Tibial artery (tissue), 4 donors: Measurements from ENCODE around the gene ARMC3.

ENCODE experiments used
- DNase-seq, 2 donors: peaks; one replicate each; pipeline ENCODE4 v3.0.0-alpha.2; 2019
- H3K27ac ChIP-seq, 2 donors: fragments of 200-600 bp; sonication (generic) in 1 of 2; 1 replicate in 1 of 2; 2 replicates in 1 of 2; pipeline ENCODE4 v1.5.1; 2018 to 2019; ENCODE audit warnings: mild to moderate bottlenecking in 1 of 2
- H3K27me3 ChIP-seq, 2 donors: fragments of 200-600 bp; sonication (generic) in 1 of 2; one replicate each; pipeline versions ENCODE4 v1.5.1 to v1.6.0; 2016 to 2019
- H3K36me3 ChIP-seq, 3 donors: fragments of 200-600 bp; sonication (generic) in 2 of 3; one replicate each; pipeline ENCODE4 v1.5.1; 2016 to 2019; ENCODE audit warnings: mild to moderate bottlenecking in 2 of 3
- H3K4me1 ChIP-seq, 4 donors: fragments of 200-600 bp; sonication (generic) in 2 of 4; 1 replicate in 3 of 4; 2 replicates in 1 of 4; pipeline ENCODE4 v1.5.1; 2016 to 2019
- H3K4me3 ChIP-seq, 2 donors: fragments of 200-600 bp; sonication (generic) in 1 of 2; 1 replicate in 1 of 2; 2 replicates in 1 of 2; pipeline ENCODE4 v1.5.1; 2018 to 2019; ENCODE audit warnings: mild to moderate bottlenecking in 2 of 2
- H3K9me3 ChIP-seq, 3 donors: fragments of 200-600 bp; sonication (generic) in 1 of 3; one replicate each; pipeline ENCODE4 v1.5.1; 2016 to 2019
- CTCF ChIP-seq, 2 experiments: fragments of 200-600 bp in 1 of 2; fragments of 450-650 bp in 1 of 2; IDR thresholded peaks; one replicate each; pipeline ENCODE4 v1.5.1; 2017 to 2019; ENCODE audit warnings: antibody characterized with exemption in 2 of 2, mild to moderate bottlenecking in 1 of 2, moderate library complexity in 1 of 2
- intact Hi-C: fragments of 100-400 bp; cut with DNase I; formaldehyde crosslinking; loops from one replicate; pipeline ENCODE4 v1.15.0; 2023; ENCODE audit warnings: low total_unique reads

Gene ARMC3

GRCh38 chr10:22932626-22933370, 4.9 kb downstream of the ARMC3 start:
- Histone ChIP-seq H3K27ac (peak overlapping the region; percentile 26 to 46), H3K4me3 (peak overlapping the region in 1 of 2 donors; percentile 9), H3K9me3 (no peaks in the 10 kb centered on the region), H3K4me1 (peaks cover 0 to 29% (median 4%) of the 10 kb centered on the region in 4 donors), H3K36me3 (no peaks in the 10 kb centered on the region), H3K27me3 (peaks cover 0 to 4% of the 10 kb centered on the region in 2 donors)
- peak in 1 of 2 donors; percentile 37 for DNase-seq
- intact Hi-C loops = loop anchor here (5.0 kb wide), 1 partner anchor 840 kb away; no protein-coding TSS in a partner anchor
- peak in 1 of 2 experiments; percentile 7 for TF ChIP-seq CTCF (IDR thresholded peaks at IDR 0.05)

- no peak for DNase-seq
- H3K9me3 ChIP-seq = no peaks in the 10 kb centered on the region
- H3K4me3 ChIP-seq = no peak overlapping the region
- H3K36me3 ChIP-seq = no peaks in the 10 kb centered on the region
- H3K27ac ChIP-seq = no peak overlapping the region
- TF ChIP-seq CTCF (IDR thresholded peaks at IDR 0.05) = no peak
- intact Hi-C loops = loop anchor here (5.0 kb wide), 1 partner anchor 842 kb away; no protein-coding TSS in a partner anchor
- no peaks in the 10 kb centered on the region for H3K27me3 ChIP-seq
- peaks cover 0 to 23% (median 0%) of the 10 kb centered on the region in 4 donors for H3K4me1 ChIP-seq
Measured at GRCh38 chr10:22934726-22935125, 6.9 kb downstream of the ARMC3 start.

DNA sequence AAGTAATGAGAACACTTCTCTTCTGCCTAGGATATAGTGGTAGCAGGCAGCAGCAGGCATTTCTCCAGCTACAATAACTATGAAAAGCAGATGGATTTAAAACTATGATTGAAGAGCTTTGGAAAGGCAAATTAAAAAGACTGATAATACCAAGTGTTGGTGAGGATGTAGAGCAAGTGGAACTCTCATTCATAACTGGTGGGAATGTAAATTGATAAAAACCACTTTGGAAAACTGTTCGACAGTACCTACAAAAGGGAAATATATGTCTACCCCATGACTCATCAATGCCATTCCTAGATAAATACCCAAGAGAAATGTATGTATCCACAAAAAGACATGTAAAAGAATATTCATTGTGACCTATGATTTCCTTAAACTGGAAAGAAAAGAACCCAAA, 14.6 kb downstream of the ARMC3 start:
- no peak overlapping the region for H3K4me3 ChIP-seq
- H3K27ac ChIP-seq = no peak overlapping the region
- intact Hi-C loops = no loop called here
- H3K9me3 ChIP-seq = peaks cover 0 to 7% (median 0%) of the 10 kb centered on the region in 3 donors
- H3K27me3 ChIP-seq = no peaks in the 10 kb centered on the region
- no peak for TF ChIP-seq CTCF (IDR thresholded peaks at IDR 0.05)
- no peaks in the 10 kb centered on the region for H3K36me3 ChIP-seq
- H3K4me1 ChIP-seq = no peaks in the 10 kb centered on the region
- no peak for DNase-seq

DNA sequence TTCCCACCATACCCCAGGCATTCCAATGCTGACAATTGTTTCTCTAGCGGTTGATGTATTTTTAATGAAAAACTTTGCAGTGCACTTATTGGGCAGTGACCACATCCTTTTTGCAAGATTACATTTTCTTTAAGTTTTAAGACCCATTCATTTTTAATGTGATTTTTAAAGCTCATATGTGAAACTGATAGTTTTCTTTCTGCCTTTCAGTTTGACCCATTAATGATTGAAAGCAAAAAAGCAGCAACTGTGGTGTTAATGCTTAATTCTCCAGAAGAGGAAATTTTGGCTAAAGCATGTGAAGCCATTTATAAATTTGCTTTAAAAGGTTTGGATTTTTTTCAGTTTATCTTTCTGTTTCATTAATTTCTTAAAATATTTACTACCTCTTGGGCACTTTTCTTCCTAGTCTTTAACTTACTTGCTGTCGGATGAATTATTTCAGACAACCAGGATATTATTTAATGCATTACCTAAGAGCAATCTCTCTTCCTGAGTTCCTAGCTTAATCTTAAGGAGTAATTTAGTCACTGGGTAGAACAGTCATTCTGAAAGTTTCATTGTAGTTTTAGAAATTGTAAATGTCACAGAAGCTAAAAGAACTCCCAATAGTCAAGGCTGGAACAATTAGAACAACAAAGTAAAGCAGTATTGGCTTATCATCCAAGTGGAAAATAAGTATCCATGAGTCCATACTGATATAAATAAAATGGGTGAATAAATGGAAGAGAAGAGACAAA, 18.3 kb downstream of the ARMC3 start:
- intact Hi-C loops = no loop called here
- Histone ChIP-seq H3K27me3 (no peaks in the 10 kb centered on the region), H3K4me1 (no peaks in the 10 kb centered on the region), H3K4me3 (no peak overlapping the region), H3K9me3 (peaks cover 0 to 7% (median 5%) of the 10 kb centered on the region in 3 donors), H3K27ac (no peak overlapping the region), H3K36me3 (no peaks in the 10 kb centered on the region)
- no peak for TF ChIP-seq CTCF (IDR thresholded peaks at IDR 0.05)
- no peak for DNase-seq

- H3K9me3 ChIP-seq = no peaks in the 10 kb centered on the region
- no peak for TF ChIP-seq CTCF (IDR thresholded peaks at IDR 0.05)
- no peaks in the 10 kb centered on the region for H3K4me1 ChIP-seq
- no peaks in the 10 kb centered on the region for H3K36me3 ChIP-seq
- no peak overlapping the region for H3K27ac ChIP-seq
- no peak for DNase-seq
- intact Hi-C loops = no loop called here
- no peak overlapping the region for H3K4me3 ChIP-seq
- no peaks in the 10 kb centered on the region for H3K27me3 ChIP-seq
Measured at GRCh38 chr10:22954970-22955369, 27.1 kb downstream of the ARMC3 start.
